IMR-90 (cell line): ENCODE results near the gene OPCML. TPM values are rescaled to one million over a fixed set of nuclear protein-coding genes. Genes with fewer than 3 reads are reported as not detected.

Experiments used
- ATAC-seq: fragments of 200-7000 bp; cut with Tn5 transposase; 2 replicates; pipeline ENCODE4 v1.9.1; 2020; ENCODE audit warnings: low read depth, mild to moderate bottlenecking, moderate library complexity
- BruUV-seq: library from RNA; stranded (reverse); fragments of 400-500 nt; replicated peaks from 2 replicates; lab custom pipeline; 2021; lab: Mats Ljungman, UMichigan
- CTCF ChIA-PET: fragments of 300-600 bp; formaldehyde crosslinking; extraction: SDS; loops from one replicate; lab custom pipeline; 2021; ENCODE audit warnings: antibody characterized with exemption; lab: Yijun Ruan, JAX
- POLR2A ChIA-PET: fragments of 300-600 bp; sonication (Branson Sonifier 250); formaldehyde crosslinking; loops from one replicate; lab custom pipeline; 2022; ENCODE audit warnings: antibody characterized with exemption; ENCODE audit not compliant: unreplicated experiment; lab: Charles Lee
- DNase-seq: peaks from one replicate; pipeline ENCODE4 v3.0.0; 2013
- H2AFZ ChIP-seq: replicated peaks from 2 replicates; pipeline ENCODE3; 2013; ENCODE audit warnings: low read length, mild to moderate bottlenecking; ENCODE audit not compliant: poor library complexity
- H2AK5ac ChIP-seq: 2 replicates; pipeline ENCODE4 v1.6.1; 2013; ENCODE audit warnings: low read depth, low read length, inconsistent platforms
- H2AK9ac ChIP-seq: replicated peaks from 2 replicates; pipeline ENCODE3; 2013; ENCODE audit warnings: mild to moderate bottlenecking, low read depth, low read length, moderate library complexity; ENCODE audit not compliant: poor library complexity
- H2BK120ac ChIP-seq: 2 replicates; pipeline ENCODE4 v1.6.1; 2013; ENCODE audit warnings: low read depth, low read length, inconsistent platforms
- H2BK15ac ChIP-seq: 3 replicates; pipeline ENCODE4 v1.6.1; 2013; ENCODE audit warnings: low read depth, low read length, inconsistent platforms
- H2BK20ac ChIP-seq: 2 replicates; pipeline ENCODE4 v1.6.1; 2013; ENCODE audit warnings: low read depth, mild to moderate bottlenecking, inconsistent platforms, low read length, moderate library complexity
- H2BK5ac ChIP-seq: 2 replicates; pipeline ENCODE4 v1.6.1; 2013; ENCODE audit warnings: mild to moderate bottlenecking, low read depth, low read length, inconsistent platforms; ENCODE audit not compliant: poor library complexity, severe bottlenecking
- H3K14ac ChIP-seq: replicated peaks from 2 replicates; pipeline ENCODE4 v1.6.1; 2013; ENCODE audit warnings: low read depth, low read length, inconsistent platforms
- H3K18ac ChIP-seq: 2 replicates; pipeline ENCODE4 v1.6.1; 2013; ENCODE audit warnings: low read depth, low read length, control low read depth
- H3K23ac ChIP-seq: 2 replicates; pipeline ENCODE4 v1.6.1; 2013; ENCODE audit warnings: low read depth, low read length, inconsistent platforms
- H3K27ac ChIP-seq: 2 replicates; pipeline ENCODE4 v1.5.1; 2013; ENCODE audit warnings: mild to moderate bottlenecking, control low read depth, low read length; ENCODE audit not compliant: insufficient read depth
- H3K27me3 ChIP-seq: 2 replicates; pipeline ENCODE4 v1.6.1; 2013; ENCODE audit warnings: low read length; ENCODE audit not compliant: control insufficient read depth, insufficient read depth
- H3K36me3 ChIP-seq: 2 replicates; pipeline ENCODE4 v1.6.1; 2013; ENCODE audit warnings: low read length, mixed read lengths; ENCODE audit not compliant: control insufficient read depth, insufficient read depth
- H3K4ac ChIP-seq: 2 replicates; pipeline ENCODE4 v1.6.1; 2013; ENCODE audit warnings: low read depth, low read length, inconsistent platforms
- H3K4me1 ChIP-seq: 2 replicates; pipeline ENCODE4 v1.6.1; 2013; ENCODE audit warnings: low read length, mixed read lengths; ENCODE audit not compliant: control insufficient read depth, insufficient read depth
- H3K4me2 ChIP-seq: 2 replicates; pipeline ENCODE4 v1.6.1; 2013; ENCODE audit warnings: low read depth, mild to moderate bottlenecking, control low read depth, low read length, moderate library complexity
- H3K4me3 ChIP-seq: 2 replicates; pipeline ENCODE4 v1.5.1; 2013; ENCODE audit warnings: low read depth, mild to moderate bottlenecking, control low read depth, low read length, moderate library complexity; ENCODE audit not compliant: insufficient read depth
- H3K56ac ChIP-seq: 2 replicates; pipeline ENCODE4 v1.6.1; 2013; ENCODE audit warnings: low read length, inconsistent platforms; ENCODE audit not compliant: insufficient read depth; ENCODE audit errors: extremely low read depth
- H3K79me1 ChIP-seq, 2 experiments: 2 replicates each; pipeline ENCODE4 v1.6.1; 2013; ENCODE audit warnings: low read length in 2 of 2, inconsistent platforms in 1 of 2, low read depth in 1 of 2
- H3K9ac ChIP-seq: 2 replicates; pipeline ENCODE4 v1.6.1; 2013; ENCODE audit warnings: low read depth, low read length, control low read depth
- H3K9me1 ChIP-seq: 2 replicates; pipeline ENCODE4 v1.6.1; 2013; ENCODE audit warnings: low read length, inconsistent platforms; ENCODE audit not compliant: insufficient read depth
- H3K9me3 ChIP-seq: 2 replicates; pipeline ENCODE4 v1.6.1; 2013; ENCODE audit warnings: low read length; ENCODE audit not compliant: control insufficient read depth, insufficient read depth
- H4K20me1 ChIP-seq: 2 replicates; pipeline ENCODE4 v1.6.1; 2013; ENCODE audit warnings: low read length, inconsistent platforms; ENCODE audit not compliant: insufficient read depth
- H4K5ac ChIP-seq: 2 replicates; pipeline ENCODE4 v1.6.1; 2013; ENCODE audit warnings: mild to moderate bottlenecking, low read depth, low read length, control low read depth
- H4K8ac ChIP-seq, 2 experiments: 2 replicates each; pipeline ENCODE4 v1.6.1; 2013; ENCODE audit warnings: low read depth in 2 of 2, low read length in 2 of 2, control low read depth in 1 of 2, inconsistent platforms in 1 of 2
- H4K91ac ChIP-seq: 2 replicates; pipeline ENCODE4 v1.6.1; 2013; ENCODE audit warnings: low read depth, low read length, inconsistent platforms; ENCODE audit not compliant: insufficient read depth
- CHD1 ChIP-seq: IDR thresholded peaks from 2 replicates; pipeline ENCODE4 v1.6.1; 2012; ENCODE audit warnings: low read depth, low read length, improper control_type of control experiment
- FOS ChIP-seq: fragments of 150-350 bp; IDR thresholded peaks from 2 replicates; pipeline ENCODE4 v1.6.1; 2016; ENCODE audit warnings: low read depth, low read length
- MAFK ChIP-seq: IDR thresholded peaks from 2 replicates; pipeline ENCODE4 v1.6.1; 2012; ENCODE audit warnings: low read depth, low read length, improper control_type of control experiment
- POLR2A ChIP-seq: IDR thresholded peaks from 2 replicates; pipeline ENCODE4 v1.6.1; 2012; ENCODE audit warnings: mild to moderate bottlenecking, low read depth, low read length
- RAD21 ChIP-seq: IDR thresholded peaks from 2 replicates; pipeline ENCODE4 v1.6.1; 2012; ENCODE audit warnings: low read length, improper control_type of control experiment
- RFX5 ChIP-seq: IDR thresholded peaks from 2 replicates; pipeline ENCODE4 v1.8.0; 2012; ENCODE audit warnings: low read depth, mild to moderate bottlenecking, low read length, moderate library complexity
- SMC3 ChIP-seq: fragments of 150-350 bp; IDR thresholded peaks from 2 replicates; pipeline ENCODE4 v1.6.1; 2016; ENCODE audit warnings: low read depth, mild to moderate bottlenecking, antibody characterized with exemption, low read length, moderate library complexity
- WGBS, 2 experiments: methylation state at CpG; one replicate each; pipeline versions ENCODE4 v1.1.5 to v1.1.7; 2013; ENCODE audit warnings: missing lambda C conversion rate in 2 of 2; ENCODE audit not compliant: insufficient read length in 1 of 2; ENCODE audit errors: extremely low coverage in 2 of 2; 5-methylcytosine and 5-hydroxymethylcytosine counted together
- dilution Hi-C: fragments of 300-500 bp; cut with HindIII; formaldehyde crosslinking; loops from one replicate; pipeline ENCODE4 v1.14.3; 2018; ENCODE audit warnings: low sequenced_read_pairs; ENCODE audit not compliant: unreplicated experiment
- in situ Hi-C: fragments of 300-500 bp; cut with MboI; formaldehyde crosslinking; loops from 3 replicates; pipeline ENCODE4 v1.14.3; 2019; ENCODE audit warnings: low sequenced_read_pairs, inconsistent platforms, mixed read lengths
- intact Hi-C: fragments of 100-400 bp; cut with micrococcal nuclease; formaldehyde crosslinking; loops from 2 replicates; pipeline ENCODE4 v1.10.0; 2022
- polyA plus RNA-seq, 3 experiments: library from polyadenylated mRNA; depleted of rRNA; stranded (reverse); fragments of >200 nt; gene quantifications; 2 replicates each; pipeline ENCODE4 v1.2.3, GENCODE V29; 2012; ENCODE audit warnings: low replicate concordance in 1 of 3
- total RNA-seq: library from RNA; depleted of rRNA; stranded (reverse); fragments of >200 nt; gene quantifications from 2 replicates; pipeline ENCODE4 v1.2.3, GENCODE V29; 2012
- TF ChIP-seq, protein P1 (sequence below): fragments of 150-350 bp; IDR thresholded peaks from 2 replicates; pipeline ENCODE4 v1.6.1; 2017; ENCODE audit warnings: mild to moderate bottlenecking, antibody characterized with exemption, low read length, low read depth

The OPCML gene
- total and polyA plus RNA-seq, 2 of the 4 experiments (the other 2 are of a cell fraction) = under 0.01 to 2.6 TPM

DNA sequence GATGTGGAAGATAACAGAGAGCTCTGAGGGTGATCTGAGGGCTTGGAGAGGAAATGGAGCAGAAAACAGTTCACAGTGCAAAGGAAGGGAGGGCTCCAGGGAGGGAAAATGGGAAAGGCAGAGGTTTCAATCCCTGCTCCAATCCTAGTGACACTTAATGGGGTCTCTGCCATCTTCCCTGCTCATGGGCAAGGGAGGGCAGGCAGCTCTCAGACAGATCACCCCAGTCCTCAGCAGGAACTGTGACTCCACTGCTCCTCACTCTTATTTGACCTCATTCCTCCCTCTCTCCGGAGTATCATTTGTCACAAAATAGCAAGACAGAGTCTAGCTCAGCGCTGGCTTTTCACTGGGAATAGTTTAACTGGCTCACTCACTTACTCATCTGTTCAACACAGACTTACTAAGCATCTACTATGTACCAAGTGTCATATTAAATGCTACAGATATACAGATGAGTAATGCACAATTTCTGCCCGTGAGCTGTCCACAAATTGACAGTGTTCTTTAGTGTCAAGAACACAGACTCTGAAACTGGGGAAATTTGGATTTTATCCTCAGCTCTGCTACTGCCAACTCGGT is 817.4 kb downstream of the OPCML start:
- no peak overlapping the region for H2BK5ac ChIP-seq
- H3K27me3 ChIP-seq = no peaks in the 10 kb centered on the region
- no peak for TF ChIP-seq FOS
- no peak for TF ChIP-seq CHD1
- TF ChIP-seq POLR2A = no peak
- no peak for TF ChIP-seq MAFK
- no peak for TF ChIP-seq RAD21
- no peak for TF ChIP-seq RFX5
- TF ChIP-seq, protein P1, sequence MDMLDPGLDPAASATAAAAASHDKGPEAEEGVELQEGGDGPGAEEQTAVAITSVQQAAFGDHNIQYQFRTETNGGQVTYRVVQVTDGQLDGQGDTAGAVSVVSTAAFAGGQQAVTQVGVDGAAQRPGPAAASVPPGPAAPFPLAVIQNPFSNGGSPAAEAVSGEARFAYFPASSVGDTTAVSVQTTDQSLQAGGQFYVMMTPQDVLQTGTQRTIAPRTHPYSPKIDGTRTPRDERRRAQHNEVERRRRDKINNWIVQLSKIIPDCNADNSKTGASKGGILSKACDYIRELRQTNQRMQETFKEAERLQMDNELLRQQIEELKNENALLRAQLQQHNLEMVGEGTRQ = no peak
- TF ChIP-seq SMC3 = no peak
- H2BK120ac ChIP-seq = no peak overlapping the region
- H3K36me3 ChIP-seq = no peaks in the 10 kb centered on the region
- H3K14ac ChIP-seq = no peak overlapping the region
- no peak overlapping the region for H3K4me3 ChIP-seq
- H2BK20ac ChIP-seq = no peak overlapping the region
- peak; percentile 42 for DNase-seq
- ChIA-PET POLR2A (interaction anchor here (0.5 kb wide), 1 partner anchor 13 kb away, joined by 3 read pairs; no protein-coding TSS in a partner anchor), CTCF (interaction anchor here (0.6 kb wide), 2 partner anchors 9 to 266 kb away, joined by 3 read pairs; no protein-coding TSS in a partner anchor)
- no peak overlapping the region for H4K5ac ChIP-seq
- no peak overlapping the region for H3K23ac ChIP-seq
- H3K27ac ChIP-seq = no peak overlapping the region
- intact Hi-C loops = no loop called here
- no peak overlapping the region for H2AFZ ChIP-seq
- no peak overlapping the region for H3K4me2 ChIP-seq
- WGBS, 2 experiments = 0% methylated on average over 1 of the region's 4 CpGs; no CpG with 5 or more reads in 1 of the 2 experiments
- no peaks in the 10 kb centered on the region for H4K20me1 ChIP-seq
- H4K8ac ChIP-seq = no peak overlapping the region
- no peak overlapping the region for H3K4ac ChIP-seq
- H3K4me1 ChIP-seq = no peaks in the 10 kb centered on the region
- in situ Hi-C loops = no loop called here
- H3K56ac ChIP-seq = no peak overlapping the region
- H3K9me3 ChIP-seq = no peaks in the 10 kb centered on the region
- H3K18ac ChIP-seq = no peak overlapping the region
- peak; percentile 66 for ATAC-seq
- H3K79me1 ChIP-seq = no peaks in the 10 kb centered on the region
- no peak overlapping the region for H4K91ac ChIP-seq
- no peak overlapping the region for H2BK15ac ChIP-seq
- no peak overlapping the region for H3K9ac ChIP-seq
- H3K9me1 ChIP-seq = no peaks in the 10 kb centered on the region; the same call in 1 of the 2 replicates
- H2AK9ac ChIP-seq = no peak overlapping the region
- H2AK5ac ChIP-seq = no peak overlapping the region
- dilution Hi-C loops = no loop called here
- BruUV-seq = no TSS peak
